IMR-90 (cell line): ENCODE results near the gene DDX41. TPM values are rescaled to one million over a fixed set of nuclear protein-coding genes. Genes with fewer than 3 reads are reported as not detected.

Experiments used
- ATAC-seq: fragments of 200-7000 bp; cut with Tn5 transposase; 2 replicates; pipeline ENCODE4 v1.9.1; 2020; ENCODE audit warnings: low read depth, mild to moderate bottlenecking, moderate library complexity
- BruUV-seq: library from RNA; stranded (reverse); fragments of 400-500 nt; replicated peaks from 2 replicates; lab custom pipeline; 2021; lab: Mats Ljungman, UMichigan
- CTCF ChIA-PET: fragments of 300-600 bp; formaldehyde crosslinking; extraction: SDS; loops from one replicate; lab custom pipeline; 2021; ENCODE audit warnings: antibody characterized with exemption; lab: Yijun Ruan, JAX
- POLR2A ChIA-PET: fragments of 300-600 bp; sonication (Branson Sonifier 250); formaldehyde crosslinking; loops from one replicate; lab custom pipeline; 2022; ENCODE audit warnings: antibody characterized with exemption; ENCODE audit not compliant: unreplicated experiment; lab: Charles Lee
- DNase-seq: peaks from one replicate; pipeline ENCODE4 v3.0.0; 2013
- H2AFZ ChIP-seq: replicated peaks from 2 replicates; pipeline ENCODE3; 2013; ENCODE audit warnings: low read length, mild to moderate bottlenecking; ENCODE audit not compliant: poor library complexity
- H2AK5ac ChIP-seq: 2 replicates; pipeline ENCODE4 v1.6.1; 2013; ENCODE audit warnings: low read depth, low read length, inconsistent platforms
- H2AK9ac ChIP-seq: replicated peaks from 2 replicates; pipeline ENCODE3; 2013; ENCODE audit warnings: mild to moderate bottlenecking, low read depth, low read length, moderate library complexity; ENCODE audit not compliant: poor library complexity
- H2BK120ac ChIP-seq: 2 replicates; pipeline ENCODE4 v1.6.1; 2013; ENCODE audit warnings: low read depth, low read length, inconsistent platforms
- H2BK15ac ChIP-seq: 3 replicates; pipeline ENCODE4 v1.6.1; 2013; ENCODE audit warnings: low read depth, low read length, inconsistent platforms
- H2BK20ac ChIP-seq: 2 replicates; pipeline ENCODE4 v1.6.1; 2013; ENCODE audit warnings: low read depth, mild to moderate bottlenecking, inconsistent platforms, low read length, moderate library complexity
- H2BK5ac ChIP-seq: 2 replicates; pipeline ENCODE4 v1.6.1; 2013; ENCODE audit warnings: mild to moderate bottlenecking, low read depth, low read length, inconsistent platforms; ENCODE audit not compliant: poor library complexity, severe bottlenecking
- H3K14ac ChIP-seq: replicated peaks from 2 replicates; pipeline ENCODE4 v1.6.1; 2013; ENCODE audit warnings: low read depth, low read length, inconsistent platforms
- H3K18ac ChIP-seq: 2 replicates; pipeline ENCODE4 v1.6.1; 2013; ENCODE audit warnings: low read depth, low read length, control low read depth
- H3K23ac ChIP-seq: 2 replicates; pipeline ENCODE4 v1.6.1; 2013; ENCODE audit warnings: low read depth, low read length, inconsistent platforms
- H3K27ac ChIP-seq: 2 replicates; pipeline ENCODE4 v1.5.1; 2013; ENCODE audit warnings: mild to moderate bottlenecking, control low read depth, low read length; ENCODE audit not compliant: insufficient read depth
- H3K27me3 ChIP-seq: 2 replicates; pipeline ENCODE4 v1.6.1; 2013; ENCODE audit warnings: low read length; ENCODE audit not compliant: control insufficient read depth, insufficient read depth
- H3K36me3 ChIP-seq: 2 replicates; pipeline ENCODE4 v1.6.1; 2013; ENCODE audit warnings: low read length, mixed read lengths; ENCODE audit not compliant: control insufficient read depth, insufficient read depth
- H3K4ac ChIP-seq: 2 replicates; pipeline ENCODE4 v1.6.1; 2013; ENCODE audit warnings: low read depth, low read length, inconsistent platforms
- H3K4me1 ChIP-seq: 2 replicates; pipeline ENCODE4 v1.6.1; 2013; ENCODE audit warnings: low read length, mixed read lengths; ENCODE audit not compliant: control insufficient read depth, insufficient read depth
- H3K4me2 ChIP-seq: 2 replicates; pipeline ENCODE4 v1.6.1; 2013; ENCODE audit warnings: low read depth, mild to moderate bottlenecking, control low read depth, low read length, moderate library complexity
- H3K4me3 ChIP-seq: 2 replicates; pipeline ENCODE4 v1.5.1; 2013; ENCODE audit warnings: low read depth, mild to moderate bottlenecking, control low read depth, low read length, moderate library complexity; ENCODE audit not compliant: insufficient read depth
- H3K56ac ChIP-seq: 2 replicates; pipeline ENCODE4 v1.6.1; 2013; ENCODE audit warnings: low read length, inconsistent platforms; ENCODE audit not compliant: insufficient read depth; ENCODE audit errors: extremely low read depth
- H3K79me1 ChIP-seq, 2 experiments: 2 replicates each; pipeline ENCODE4 v1.6.1; 2013; ENCODE audit warnings: low read length in 2 of 2, inconsistent platforms in 1 of 2, low read depth in 1 of 2
- H3K9ac ChIP-seq: 2 replicates; pipeline ENCODE4 v1.6.1; 2013; ENCODE audit warnings: low read depth, low read length, control low read depth
- H3K9me1 ChIP-seq: 2 replicates; pipeline ENCODE4 v1.6.1; 2013; ENCODE audit warnings: low read length, inconsistent platforms; ENCODE audit not compliant: insufficient read depth
- H3K9me3 ChIP-seq: 2 replicates; pipeline ENCODE4 v1.6.1; 2013; ENCODE audit warnings: low read length; ENCODE audit not compliant: control insufficient read depth, insufficient read depth
- H4K20me1 ChIP-seq: 2 replicates; pipeline ENCODE4 v1.6.1; 2013; ENCODE audit warnings: low read length, inconsistent platforms; ENCODE audit not compliant: insufficient read depth
- H4K5ac ChIP-seq: 2 replicates; pipeline ENCODE4 v1.6.1; 2013; ENCODE audit warnings: mild to moderate bottlenecking, low read depth, low read length, control low read depth
- H4K8ac ChIP-seq, 2 experiments: 2 replicates each; pipeline ENCODE4 v1.6.1; 2013; ENCODE audit warnings: low read depth in 2 of 2, low read length in 2 of 2, control low read depth in 1 of 2, inconsistent platforms in 1 of 2
- H4K91ac ChIP-seq: 2 replicates; pipeline ENCODE4 v1.6.1; 2013; ENCODE audit warnings: low read depth, low read length, inconsistent platforms; ENCODE audit not compliant: insufficient read depth
- CHD1 ChIP-seq: IDR thresholded peaks from 2 replicates; pipeline ENCODE4 v1.6.1; 2012; ENCODE audit warnings: low read depth, low read length, improper control_type of control experiment
- FOS ChIP-seq: fragments of 150-350 bp; IDR thresholded peaks from 2 replicates; pipeline ENCODE4 v1.6.1; 2016; ENCODE audit warnings: low read depth, low read length
- MAZ ChIP-seq: IDR thresholded peaks from 2 replicates; pipeline ENCODE4 v1.6.1; 2012; ENCODE audit warnings: low read depth, mild to moderate bottlenecking, low read length, improper control_type of control experiment, moderate library complexity, borderline replicate concordance
- MXI1 ChIP-seq: IDR thresholded peaks from 2 replicates; pipeline ENCODE4 v1.6.1; 2012; ENCODE audit warnings: low read depth, mild to moderate bottlenecking, low read length, moderate library complexity, borderline replicate concordance
- NFE2L2 ChIP-seq: fragments of 150-350 bp; IDR thresholded peaks from 2 replicates; pipeline ENCODE4 v1.6.1; 2016; ENCODE audit warnings: low read depth, mild to moderate bottlenecking, low read length
- RCOR1 ChIP-seq: IDR thresholded peaks from 2 replicates; pipeline ENCODE4 v1.6.1; 2012; ENCODE audit warnings: mild to moderate bottlenecking, low read length, improper control_type of control experiment; ENCODE audit not compliant: insufficient replicate concordance
- WGBS, 2 experiments: methylation state at CpG; one replicate each; pipeline versions ENCODE4 v1.1.5 to v1.1.7; 2013; ENCODE audit warnings: missing lambda C conversion rate in 2 of 2; ENCODE audit not compliant: insufficient read length in 1 of 2; ENCODE audit errors: extremely low coverage in 2 of 2; 5-methylcytosine and 5-hydroxymethylcytosine counted together
- dilution Hi-C: fragments of 300-500 bp; cut with HindIII; formaldehyde crosslinking; loops from one replicate; pipeline ENCODE4 v1.14.3; 2018; ENCODE audit warnings: low sequenced_read_pairs; ENCODE audit not compliant: unreplicated experiment
- in situ Hi-C: fragments of 300-500 bp; cut with MboI; formaldehyde crosslinking; loops from 3 replicates; pipeline ENCODE4 v1.14.3; 2019; ENCODE audit warnings: low sequenced_read_pairs, inconsistent platforms, mixed read lengths
- intact Hi-C: fragments of 100-400 bp; cut with micrococcal nuclease; formaldehyde crosslinking; loops from 2 replicates; pipeline ENCODE4 v1.10.0; 2022
- polyA plus RNA-seq, 3 experiments: library from polyadenylated mRNA; depleted of rRNA; stranded (reverse); fragments of >200 nt; gene quantifications; 2 replicates each; pipeline ENCODE4 v1.2.3, GENCODE V29; 2012; ENCODE audit warnings: low replicate concordance in 1 of 3
- total RNA-seq: library from RNA; depleted of rRNA; stranded (reverse); fragments of >200 nt; gene quantifications from 2 replicates; pipeline ENCODE4 v1.2.3, GENCODE V29; 2012
- TF ChIP-seq, protein P1 (sequence below): fragments of 150-350 bp; IDR thresholded peaks from 2 replicates; pipeline ENCODE4 v1.6.1; 2017; ENCODE audit warnings: mild to moderate bottlenecking, antibody characterized with exemption, low read length, low read depth

DDX41 gene
- total and polyA plus RNA-seq, 2 of the 4 experiments (the other 2 are of a cell fraction) = 130 to 170 TPM

DNA sequence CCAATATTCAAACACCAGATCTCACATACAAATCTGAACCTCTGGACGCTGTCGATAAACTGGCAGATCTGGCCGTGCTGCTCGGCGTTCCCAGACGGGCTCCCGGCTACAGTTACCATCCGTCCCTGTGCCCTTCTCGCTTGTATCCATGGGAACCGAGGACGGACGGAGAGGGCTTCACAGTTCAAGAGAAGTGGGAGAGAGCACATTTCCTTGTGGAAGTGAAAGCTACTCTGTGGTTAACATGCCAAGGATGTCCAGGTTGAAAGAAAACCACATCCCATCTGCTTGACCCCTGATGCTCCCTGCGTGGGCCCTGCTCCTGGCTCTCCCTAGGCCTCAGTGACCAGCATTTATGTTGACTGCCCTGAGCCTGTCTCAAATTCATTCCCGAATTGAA is 37.0 kb downstream of the DDX41 start:
- H3K14ac ChIP-seq = no peak overlapping the region
- ChIA-PET CTCF (no interaction called here), POLR2A (interaction anchor here (0.6 kb wide), 1 partner anchor 499 kb away, joined by 3 read pairs; no protein-coding TSS in a partner anchor)
- H2BK15ac ChIP-seq = no peak overlapping the region
- H3K27ac ChIP-seq = peak overlapping the region; percentile 5; the same call in 1 of the 2 replicates
- H2BK5ac ChIP-seq = no peak overlapping the region
- H2AK5ac ChIP-seq = peak overlapping the region; percentile 10; the same call in 1 of the 2 replicates
- H3K18ac ChIP-seq = no peak overlapping the region
- H3K9ac ChIP-seq = no peak overlapping the region
- H2BK120ac ChIP-seq = no peak overlapping the region
- dilution Hi-C loops = no loop called here
- H3K9me3 ChIP-seq = no peaks in the 10 kb centered on the region
- intact Hi-C loops = no loop called here
- H4K8ac ChIP-seq = peak overlapping the region in 1 of 2 experiments; percentile 7; a peak in 1 of 4 replicates
- WGBS, 2 experiments = 50% methylated on average over 1 of the region's 14 CpGs; no CpG with 5 or more reads in 1 of the 2 experiments
- H4K20me1 ChIP-seq = peaks cover 67% of the 10 kb centered on the region
- no peak overlapping the region for H3K4me3 ChIP-seq
- no peak overlapping the region for H4K91ac ChIP-seq
- H2AK9ac ChIP-seq = peak overlapping the region; percentile 0
- H3K4me2 ChIP-seq = no peak overlapping the region
- no peak overlapping the region; the same call in 1 of the 2 replicates for H3K23ac ChIP-seq
- in situ Hi-C loops = no loop called here
- no peak for TF ChIP-seq CHD1
- TF ChIP-seq FOS = no peak
- TF ChIP-seq MAZ = no peak
- TF ChIP-seq, protein P1, sequence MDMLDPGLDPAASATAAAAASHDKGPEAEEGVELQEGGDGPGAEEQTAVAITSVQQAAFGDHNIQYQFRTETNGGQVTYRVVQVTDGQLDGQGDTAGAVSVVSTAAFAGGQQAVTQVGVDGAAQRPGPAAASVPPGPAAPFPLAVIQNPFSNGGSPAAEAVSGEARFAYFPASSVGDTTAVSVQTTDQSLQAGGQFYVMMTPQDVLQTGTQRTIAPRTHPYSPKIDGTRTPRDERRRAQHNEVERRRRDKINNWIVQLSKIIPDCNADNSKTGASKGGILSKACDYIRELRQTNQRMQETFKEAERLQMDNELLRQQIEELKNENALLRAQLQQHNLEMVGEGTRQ = no peak
- no peak for TF ChIP-seq MXI1
- no peak for TF ChIP-seq RCOR1
- TF ChIP-seq NFE2L2 = no peak
- peak overlapping the region; percentile 9; the same call in 1 of the 2 replicates for H3K4ac ChIP-seq
- H3K4me1 ChIP-seq = peaks cover 25% of the 10 kb centered on the region
- H2BK20ac ChIP-seq = no peak overlapping the region
- H2AFZ ChIP-seq = no peak overlapping the region
- H3K27me3 ChIP-seq = no peaks in the 10 kb centered on the region
- peaks cover 44% of the 10 kb centered on the region for H3K36me3 ChIP-seq
- no peak overlapping the region for H4K5ac ChIP-seq
- ATAC-seq (no peak), DNase-seq (peak; percentile 71)
- H3K9me1 ChIP-seq = peaks cover 18% of the 10 kb centered on the region; the same call in 1 of the 2 replicates
- peaks cover 11 to 36% of the 10 kb centered on the region in 2 experiments for H3K79me1 ChIP-seq
- no peak overlapping the region for H3K56ac ChIP-seq
- no TSS peak for BruUV-seq
